Caco-2 (cell line): ENCODE results near the gene NAV3. TPM values are rescaled to one million over a fixed set of nuclear protein-coding genes. Genes with fewer than 3 reads are reported as not detected.

Experiments
- BruUV-seq: library from RNA; stranded (reverse); fragments of 400-500 nt; replicated peaks from 2 replicates; lab custom pipeline; 2021; lab: Mats Ljungman, UMichigan
- CTCF ChIA-PET: fragments of 300-600 bp; sonication (Branson Sonifier 250); formaldehyde crosslinking; loops from one replicate; lab custom pipeline; 2022; ENCODE audit warnings: antibody characterized with exemption; lab: Charles Lee
- POLR2A ChIA-PET: fragments of 300-600 bp; sonication (Branson Sonifier 250); formaldehyde crosslinking; loops from one replicate; lab custom pipeline; 2022; ENCODE audit warnings: antibody characterized with exemption; lab: Charles Lee
- DNase-seq, 2 experiments: peaks; one replicate each; pipeline versions ENCODE4 v3.0.0 to v3.0.0-alpha.2; 2020 to 2022
- H3K27me3 ChIP-seq: replicated peaks from 2 replicates; pipeline ENCODE4 v1.6.0; 2011; ENCODE audit warnings: low read length; ENCODE audit not compliant: control insufficient read depth, insufficient read depth
- H3K36me3 ChIP-seq: 2 replicates; pipeline ENCODE4 v1.5.1; 2011; ENCODE audit warnings: low read length; ENCODE audit not compliant: control insufficient read depth, insufficient read depth
- H3K4me1 ChIP-seq: fragments of 250-450 bp; sonication (Bioruptor Pico); 2 replicates; pipeline ENCODE4 v1.5.1; 2020; ENCODE audit warnings: mild to moderate bottlenecking
- H3K4me3 ChIP-seq: 2 replicates; pipeline ENCODE4 v1.5.1; 2011; ENCODE audit warnings: low read depth, mild to moderate bottlenecking, control low read depth, low read length
- H3K9me3 ChIP-seq: fragments of 250-450 bp; sonication (Bioruptor Pico); 2 replicates; pipeline ENCODE4 v1.5.1; 2020; ENCODE audit warnings: mild to moderate bottlenecking, moderate library complexity
- H3K27ac Mint-ChIP-seq: one replicate; pipeline ENCODE4 v1.8.0; 2022; ENCODE audit warnings: mixed read lengths; ENCODE audit not compliant: unreplicated experiment
- H3K27me3 Mint-ChIP-seq: one replicate; pipeline ENCODE4 v1.8.0; 2022; ENCODE audit warnings: mixed read lengths; ENCODE audit not compliant: insufficient read depth, unreplicated experiment
- H3K36me3 Mint-ChIP-seq: one replicate; pipeline ENCODE4 v1.8.0; 2022; ENCODE audit warnings: mild to moderate bottlenecking, mixed read lengths; ENCODE audit not compliant: insufficient read depth, unreplicated experiment
- H3K4me1 Mint-ChIP-seq: one replicate; pipeline ENCODE4 v1.8.0; 2022; ENCODE audit warnings: low read depth, mixed read lengths; ENCODE audit not compliant: unreplicated experiment
- H3K4me3 Mint-ChIP-seq: one replicate; pipeline ENCODE4 v1.8.0; 2022; ENCODE audit warnings: mild to moderate bottlenecking, moderate library complexity, mixed read lengths; ENCODE audit not compliant: unreplicated experiment
- H3K9me3 Mint-ChIP-seq: one replicate; pipeline ENCODE4 v1.8.0; 2022; ENCODE audit warnings: mixed read lengths; ENCODE audit not compliant: unreplicated experiment
- CTCF ChIP-seq, 2 experiments: fragments of 200-600 bp in 1 of 2; IDR thresholded peaks; 1 replicate in 1 of 2; 2 replicates in 1 of 2; pipeline versions ENCODE4 v1.5.1 to v1.8.0; 2011 to 2022; ENCODE audit warnings: antibody characterized with exemption in 1 of 2, control low read depth in 1 of 2, inconsistent platforms in 1 of 2, low read depth in 1 of 2, low read length in 1 of 2, mild to moderate bottlenecking in 1 of 2, moderate library complexity in 1 of 2; ENCODE audit not compliant: insufficient read depth in 1 of 2, severe bottlenecking in 1 of 2, unreplicated experiment in 1 of 2
- intact Hi-C: fragments of 100-400 bp; cut with micrococcal nuclease; formaldehyde crosslinking; loops from one replicate; pipeline ENCODE4 v1.10.0; 2022; ENCODE audit not compliant: unreplicated experiment
- total RNA-seq: library from RNA; stranded (reverse); gene quantifications from 2 replicates; pipeline ENCODE4 v1.2.3, GENCODE V29; 2022

Gene NAV3
- total RNA-seq, 1 experiment from 2014 or later = 0.45 TPM

DNA sequence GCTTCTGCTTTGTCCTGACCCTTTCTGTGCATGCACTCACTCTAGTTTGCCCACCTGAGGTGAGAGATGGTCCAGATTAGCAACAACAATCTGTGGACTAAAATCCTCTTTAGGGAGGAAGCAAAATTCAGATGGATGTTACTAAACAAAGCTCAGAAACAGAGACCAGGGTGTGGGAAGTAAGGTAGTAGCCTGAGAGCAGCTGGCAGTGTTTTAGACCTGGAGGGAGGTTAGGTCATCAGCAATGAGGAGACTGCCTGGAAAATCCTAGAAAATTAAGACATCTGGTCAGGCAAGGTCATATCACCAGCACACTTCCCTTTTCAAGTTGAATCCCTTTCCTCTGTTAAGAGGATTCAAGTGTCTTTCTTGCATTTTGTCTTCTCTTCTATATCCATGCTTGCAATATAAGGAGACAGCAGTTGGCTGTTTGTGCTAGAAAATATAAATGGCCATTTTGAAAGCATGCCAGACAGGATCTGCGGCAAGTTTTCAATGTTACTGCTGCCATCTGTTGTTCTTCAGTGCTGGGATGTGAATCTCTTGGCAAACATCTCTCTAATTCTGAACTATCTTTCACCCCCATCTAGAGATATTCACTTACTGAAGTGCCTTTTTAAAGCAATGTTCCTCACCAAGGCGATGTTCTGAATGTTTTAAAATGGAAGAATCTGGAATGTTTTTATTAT is 266.4 kb downstream of the NAV3 start:
- Histone ChIP-seq H3K4me3 (no peak overlapping the region), H3K4me1 (peaks cover 3% of the 10 kb centered on the region; the same call in 1 of the 2 replicates), H3K27me3 (no peaks in the 10 kb centered on the region), H3K9me3 (no peaks in the 10 kb centered on the region), H3K36me3 (no peaks in the 10 kb centered on the region)
- no peak overlapping the region for H3K27ac Mint-ChIP-seq
- no peak overlapping the region for H3K4me3 Mint-ChIP-seq
- peaks cover 2% of the 10 kb centered on the region for H3K27me3 Mint-ChIP-seq
- CTCF ChIA-PET = no interaction called here
- BruUV-seq = no TSS peak
- no peaks in the 10 kb centered on the region for H3K36me3 Mint-ChIP-seq
- peaks cover 6% of the 10 kb centered on the region for H3K4me1 Mint-ChIP-seq
- TF ChIP-seq CTCF (IDR thresholded peaks at IDR 0.05; ENCODE audit: insufficient read depth in 1 of 2, low read depth in 1 of 2, low read length in 1 of 2, severe bottlenecking in 1 of 2, unreplicated experiment in 1 of 2) = no peak
- DNase-seq = no peak
- POLR2A ChIA-PET = no interaction called here
- H3K9me3 Mint-ChIP-seq = peaks cover 8% of the 10 kb centered on the region
- intact Hi-C loops = no loop called here

DNA sequence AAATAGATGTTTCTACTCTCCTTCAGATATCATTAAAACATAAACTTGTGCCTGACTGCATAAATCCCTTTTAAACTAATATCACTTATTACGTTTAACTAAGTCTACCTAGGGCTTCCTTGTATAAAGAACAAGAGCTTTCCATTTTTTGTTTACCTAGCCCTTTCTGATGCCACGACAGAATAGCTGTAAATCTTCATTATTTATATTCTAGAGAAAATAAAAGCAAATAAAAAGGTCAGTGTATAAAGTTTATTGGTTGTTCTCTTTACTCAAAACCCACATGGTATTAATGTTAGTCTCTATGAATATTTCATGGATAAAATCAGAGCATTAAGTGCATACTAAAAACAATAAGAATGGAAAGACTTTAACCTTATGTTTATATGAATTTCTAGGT is 269.1 kb downstream of the NAV3 start:
- ChIA-PET POLR2A (no interaction called here), CTCF (no interaction called here)
- no peak for TF ChIP-seq CTCF (IDR thresholded peaks at IDR 0.05; ENCODE audit: insufficient read depth in 1 of 2, low read depth in 1 of 2, low read length in 1 of 2, severe bottlenecking in 1 of 2, unreplicated experiment in 1 of 2)
- Mint-ChIP-seq H3K27me3 (peaks cover 2% of the 10 kb centered on the region), H3K4me3 (no peak overlapping the region), H3K9me3 (peaks cover 8% of the 10 kb centered on the region), H3K4me1 (peaks cover 6% of the 10 kb centered on the region), H3K36me3 (no peaks in the 10 kb centered on the region), H3K27ac (no peak overlapping the region)
- intact Hi-C loops = no loop called here
- H3K36me3 ChIP-seq = no peaks in the 10 kb centered on the region
- peaks cover 3% of the 10 kb centered on the region; the same call in 1 of the 2 replicates for H3K4me1 ChIP-seq
- DNase-seq = no peak
- no peaks in the 10 kb centered on the region for H3K27me3 ChIP-seq
- H3K9me3 ChIP-seq = no peaks in the 10 kb centered on the region
- no peak overlapping the region for H3K4me3 ChIP-seq
- no TSS peak for BruUV-seq

DNA sequence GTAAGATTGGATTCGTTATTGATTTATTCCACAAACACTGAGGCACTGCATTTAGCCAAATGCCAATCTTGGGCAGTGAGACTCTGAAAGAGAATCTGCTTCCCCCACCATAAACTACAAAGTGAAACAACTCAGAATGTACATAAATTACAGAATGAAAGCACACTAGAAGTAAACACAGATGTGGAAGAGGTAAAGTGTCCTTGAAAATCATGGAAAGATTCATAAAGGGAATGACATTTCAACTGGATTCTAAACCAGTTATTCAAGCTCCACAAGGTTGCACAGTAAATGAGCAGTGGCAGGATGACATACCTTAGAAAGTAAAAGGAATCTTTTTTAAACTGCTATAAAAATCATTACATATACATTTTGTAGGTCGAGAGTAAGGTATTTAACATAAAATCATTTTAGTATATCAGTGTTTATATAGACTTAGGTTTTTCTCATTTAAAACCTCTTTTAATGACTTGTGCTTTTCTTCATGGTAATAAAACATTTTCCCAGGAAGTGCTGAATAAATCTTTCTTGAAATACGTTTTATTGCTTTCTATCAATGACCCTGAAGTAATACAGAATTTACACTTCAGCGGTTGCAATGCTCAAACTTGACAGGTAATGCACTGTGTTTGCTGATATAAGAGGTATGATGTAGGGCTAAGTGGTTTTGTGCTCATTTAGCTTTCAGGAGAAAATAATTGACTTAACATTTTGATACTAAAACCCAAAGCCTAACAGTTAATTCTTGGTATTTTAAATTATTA is 270.6 kb downstream of the NAV3 start:
- Mint-ChIP-seq H3K27me3 (peaks cover 2% of the 10 kb centered on the region), H3K4me3 (no peak overlapping the region), H3K9me3 (no peaks in the 10 kb centered on the region), H3K4me1 (peaks cover 6% of the 10 kb centered on the region), H3K36me3 (no peaks in the 10 kb centered on the region), H3K27ac (no peak overlapping the region)
- TF ChIP-seq CTCF (IDR thresholded peaks at IDR 0.05; ENCODE audit: insufficient read depth in 1 of 2, low read depth in 1 of 2, low read length in 1 of 2, severe bottlenecking in 1 of 2, unreplicated experiment in 1 of 2) = no peak
- Histone ChIP-seq H3K4me3 (no peak overlapping the region), H3K27me3 (no peaks in the 10 kb centered on the region), H3K4me1 (peaks cover 3% of the 10 kb centered on the region; the same call in 1 of the 2 replicates), H3K36me3 (no peaks in the 10 kb centered on the region), H3K9me3 (no peaks in the 10 kb centered on the region)
- intact Hi-C loops = no loop called here
- no TSS peak for BruUV-seq
- DNase-seq = no peak
- POLR2A ChIA-PET = no interaction called here
- CTCF ChIA-PET = no interaction called here
